ENCODE measurements around the gene WNT16.

Gene WNT16

DNA sequence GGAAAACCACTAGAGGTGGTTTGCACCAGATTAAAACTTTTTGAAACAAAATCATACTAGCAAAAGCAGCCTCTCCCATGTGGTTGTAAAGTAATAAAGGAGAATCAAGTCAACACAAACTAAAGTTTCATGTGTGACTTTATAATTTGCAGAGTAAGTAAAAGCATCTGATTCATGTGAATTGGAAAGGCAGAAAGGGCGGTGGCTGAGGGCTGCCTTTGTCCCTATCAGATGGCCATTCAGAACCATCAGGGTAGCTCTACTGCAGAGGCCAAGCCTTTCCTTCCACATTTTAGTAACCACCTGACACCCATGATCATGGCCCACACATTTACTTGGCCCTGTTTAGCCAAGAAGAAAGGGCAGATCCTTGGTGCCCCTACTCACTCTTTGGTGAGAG lies 15.7 kb downstream of the WNT16 start:
- TF ChIP-seq, protein P1, sequence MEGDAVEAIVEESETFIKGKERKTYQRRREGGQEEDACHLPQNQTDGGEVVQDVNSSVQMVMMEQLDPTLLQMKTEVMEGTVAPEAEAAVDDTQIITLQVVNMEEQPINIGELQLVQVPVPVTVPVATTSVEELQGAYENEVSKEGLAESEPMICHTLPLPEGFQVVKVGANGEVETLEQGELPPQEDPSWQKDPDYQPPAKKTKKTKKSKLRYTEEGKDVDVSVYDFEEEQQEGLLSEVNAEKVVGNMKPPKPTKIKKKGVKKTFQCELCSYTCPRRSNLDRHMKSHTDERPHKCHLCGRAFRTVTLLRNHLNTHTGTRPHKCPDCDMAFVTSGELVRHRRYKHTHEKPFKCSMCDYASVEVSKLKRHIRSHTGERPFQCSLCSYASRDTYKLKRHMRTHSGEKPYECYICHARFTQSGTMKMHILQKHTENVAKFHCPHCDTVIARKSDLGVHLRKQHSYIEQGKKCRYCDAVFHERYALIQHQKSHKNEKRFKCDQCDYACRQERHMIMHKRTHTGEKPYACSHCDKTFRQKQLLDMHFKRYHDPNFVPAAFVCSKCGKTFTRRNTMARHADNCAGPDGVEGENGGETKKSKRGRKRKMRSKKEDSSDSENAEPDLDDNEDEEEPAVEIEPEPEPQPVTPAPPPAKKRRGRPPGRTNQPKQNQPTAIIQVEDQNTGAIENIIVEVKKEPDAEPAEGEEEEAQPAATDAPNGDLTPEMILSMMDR (conservative IDR thresholded peaks at IDR 0.05; ENCODE audit: low read depth, low read length): no peak
- DNase-seq (ENCODE audit: low read depth): no peak
- no peak overlapping the region for H3K4me3 ChIP-seq (ENCODE audit: low read length)

DNA sequence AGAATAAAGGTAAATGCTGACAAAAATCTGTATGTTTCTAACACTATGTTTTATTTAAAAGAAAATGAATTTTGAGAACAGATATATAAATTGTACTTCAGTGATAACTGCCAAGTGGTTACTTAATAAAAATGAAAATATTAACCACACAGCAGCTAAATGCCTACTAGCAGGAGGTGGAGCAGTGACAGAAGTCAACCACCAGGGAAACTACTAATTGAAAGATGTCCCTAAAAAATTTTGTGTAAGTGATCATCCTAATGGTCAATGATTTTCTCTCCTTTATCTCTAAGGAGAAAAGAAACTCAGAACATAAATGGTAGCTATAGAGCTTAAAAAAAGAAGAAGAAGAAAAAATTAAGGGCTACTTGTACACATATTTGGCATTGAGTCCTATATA lies 22.9 kb downstream of the WNT16 start:
- no peak for DNase-seq (ENCODE audit: low read depth)
- no peak overlapping the region for H3K4me3 ChIP-seq (ENCODE audit: low read length)
- TF ChIP-seq, protein P1 (conservative IDR thresholded peaks at IDR 0.05; ENCODE audit: low read depth, low read length): peak; percentile 13

DNA sequence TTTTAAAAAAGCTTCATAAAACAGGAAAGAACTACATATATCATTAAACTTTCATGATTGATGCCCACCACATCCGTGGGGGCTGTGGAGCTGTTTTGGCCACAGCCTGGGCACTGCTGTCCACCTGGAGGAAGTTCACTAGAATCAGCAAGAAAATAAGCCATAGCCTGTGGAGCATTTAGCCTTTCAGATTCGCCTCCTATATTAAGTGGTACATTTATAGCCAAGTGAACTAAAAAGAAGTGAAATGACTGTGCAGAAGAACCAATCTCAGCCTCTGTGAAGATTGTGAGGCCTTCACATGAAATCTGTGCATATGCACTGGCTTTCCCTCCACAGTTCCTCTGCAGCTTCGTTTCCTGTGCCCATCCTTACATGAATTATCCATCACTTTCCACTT lies 23.5 kb downstream of the WNT16 start:
- TF ChIP-seq, protein P1 (conservative IDR thresholded peaks at IDR 0.05; ENCODE audit: low read depth, low read length): no peak
- no peak for DNase-seq (ENCODE audit: low read depth)
- H3K4me3 ChIP-seq (ENCODE audit: low read length): no peak overlapping the region

DNA sequence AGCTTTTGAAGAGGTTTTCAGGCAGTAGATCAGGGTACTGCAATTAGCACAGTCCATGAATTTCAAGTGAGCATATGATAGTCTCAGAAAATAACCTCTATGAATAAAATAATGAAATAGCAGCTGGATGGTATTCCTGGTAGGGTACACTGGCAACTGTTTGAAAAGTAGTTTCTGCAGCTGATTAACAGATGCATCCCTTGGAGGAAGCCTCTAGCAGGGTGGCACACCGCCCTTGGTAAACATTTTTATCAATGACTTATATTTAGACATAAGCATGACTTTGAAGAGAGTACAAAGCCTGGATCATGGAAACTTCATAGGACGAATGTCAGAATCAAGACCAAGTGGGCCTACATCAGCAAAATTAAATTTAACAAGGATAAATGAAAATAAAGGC lies 26.8 kb downstream of the WNT16 start:
- H3K4me3 ChIP-seq (ENCODE audit: low read length): no peak overlapping the region
- DNase-seq (ENCODE audit: low read depth): no peak
- TF ChIP-seq, protein P1 (conservative IDR thresholded peaks at IDR 0.05; ENCODE audit: low read depth, low read length): no peak

DNA sequence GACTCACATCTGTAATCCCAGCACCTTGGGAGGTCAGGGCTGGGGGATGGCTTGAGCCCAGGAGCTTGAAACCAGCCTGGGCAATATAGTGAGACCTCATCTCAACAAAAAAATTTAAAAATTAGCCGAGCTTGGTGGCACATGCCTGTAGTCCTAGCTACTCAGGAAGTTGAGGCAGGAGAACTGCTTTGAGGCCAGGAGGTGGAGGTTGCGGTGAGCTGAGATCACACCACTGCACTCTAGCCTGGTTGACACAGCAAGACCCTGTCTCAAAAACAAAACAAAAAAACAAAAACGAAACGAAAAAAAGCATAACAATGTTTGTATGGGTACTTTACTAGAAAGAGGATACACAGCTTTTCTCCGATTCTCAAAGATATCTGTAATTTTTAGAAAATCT lies 31.8 kb downstream of the WNT16 start:
- H3K4me3 ChIP-seq (ENCODE audit: low read length): no peak overlapping the region
- DNase-seq (ENCODE audit: low read depth): no peak
- TF ChIP-seq, protein P1 (conservative IDR thresholded peaks at IDR 0.05; ENCODE audit: low read depth, low read length): no peak

DNA sequence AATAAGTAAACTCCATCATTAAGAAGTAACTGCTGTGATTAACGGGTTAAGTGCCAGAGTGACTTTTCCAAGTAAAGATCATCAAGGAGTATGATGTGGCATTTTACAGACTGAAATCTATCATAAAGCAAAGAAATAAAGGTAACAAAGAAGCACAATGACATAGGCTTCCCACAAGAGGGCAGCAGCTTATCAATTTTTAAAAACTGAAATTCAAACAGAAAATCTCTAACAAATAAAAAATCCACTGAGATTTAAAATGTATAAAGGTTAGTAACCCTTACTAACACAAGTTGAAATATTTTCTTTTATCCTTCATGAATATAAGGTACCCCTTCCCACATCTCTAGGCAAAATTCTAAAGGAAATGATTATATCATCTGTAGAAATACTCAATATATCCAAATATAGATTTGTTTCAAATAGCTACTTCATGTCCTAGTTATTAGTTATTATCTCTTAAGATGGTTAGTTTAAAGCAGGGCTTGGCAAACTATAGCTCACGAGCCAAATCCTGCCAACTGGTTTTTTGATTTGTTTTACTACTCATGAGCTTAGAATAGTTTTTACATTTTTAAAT lies 38.1 kb downstream of the WNT16 start:
- DNase-seq (ENCODE audit: low read depth): no peak

DNA sequence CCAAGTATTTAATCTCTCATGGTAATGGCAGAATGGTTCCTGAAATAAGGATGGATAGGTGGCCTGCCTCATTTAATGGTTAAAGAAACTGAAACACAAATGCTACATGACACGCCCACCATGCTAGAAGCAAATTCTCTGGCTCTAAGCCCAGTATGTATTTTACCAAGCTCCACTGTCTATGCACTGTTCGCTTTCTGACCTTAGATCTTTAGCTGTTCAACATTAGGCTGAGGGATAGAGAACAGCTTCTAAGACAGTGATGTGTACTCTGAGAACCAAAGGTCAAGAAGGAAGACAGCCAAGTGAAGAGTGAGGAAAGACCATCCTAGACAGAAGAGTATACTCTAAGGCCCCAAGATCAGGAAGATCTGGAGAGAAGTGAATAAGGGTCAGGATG lies 40.7 kb downstream of the WNT16 start:
- DNase-seq (ENCODE audit: low read depth): peak; percentile 58

More for the DNA sequence above, 38.1 kb downstream of the WNT16 start:
- H3K4me3 ChIP-seq (ENCODE audit: low read length): no peak overlapping the region
- TF ChIP-seq, protein P1 (conservative IDR thresholded peaks at IDR 0.05; ENCODE audit: low read depth, low read length): peak; percentile 71

More for the DNA sequence above, 40.7 kb downstream of the WNT16 start:
- H3K4me3 ChIP-seq (ENCODE audit: low read length): no peak overlapping the region
- TF ChIP-seq, protein P1 (conservative IDR thresholded peaks at IDR 0.05; ENCODE audit: low read depth, low read length): no peak

Data from retinal pigment epithelial cell (primary cell).